ENCODE measurements around the gene MTMR10.

DNA sequence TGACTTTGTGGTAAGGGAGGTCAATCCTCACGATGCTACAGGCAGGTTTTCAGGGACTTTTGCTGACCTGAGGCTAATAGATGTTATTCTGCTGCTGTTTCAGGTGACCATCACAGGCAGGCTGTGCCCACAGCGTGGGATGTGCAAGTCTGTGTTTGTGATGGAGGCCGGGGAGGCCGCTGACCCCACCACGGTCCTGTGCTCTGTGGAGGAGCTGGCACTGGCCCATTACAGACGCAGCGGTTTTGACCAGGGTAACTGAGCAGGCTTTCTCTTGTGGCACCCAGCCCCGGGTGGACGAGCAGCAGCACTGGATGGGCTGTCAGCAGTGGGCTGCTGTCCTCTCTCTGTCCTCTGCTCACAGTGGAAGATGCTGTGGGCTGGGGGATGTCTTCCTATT, 65.7 kb downstream of the MTMR10 start:
- no peak for TF ChIP-seq POLR2A (IDR thresholded peaks at IDR 0.05)
- TF ChIP-seq, protein P1, sequence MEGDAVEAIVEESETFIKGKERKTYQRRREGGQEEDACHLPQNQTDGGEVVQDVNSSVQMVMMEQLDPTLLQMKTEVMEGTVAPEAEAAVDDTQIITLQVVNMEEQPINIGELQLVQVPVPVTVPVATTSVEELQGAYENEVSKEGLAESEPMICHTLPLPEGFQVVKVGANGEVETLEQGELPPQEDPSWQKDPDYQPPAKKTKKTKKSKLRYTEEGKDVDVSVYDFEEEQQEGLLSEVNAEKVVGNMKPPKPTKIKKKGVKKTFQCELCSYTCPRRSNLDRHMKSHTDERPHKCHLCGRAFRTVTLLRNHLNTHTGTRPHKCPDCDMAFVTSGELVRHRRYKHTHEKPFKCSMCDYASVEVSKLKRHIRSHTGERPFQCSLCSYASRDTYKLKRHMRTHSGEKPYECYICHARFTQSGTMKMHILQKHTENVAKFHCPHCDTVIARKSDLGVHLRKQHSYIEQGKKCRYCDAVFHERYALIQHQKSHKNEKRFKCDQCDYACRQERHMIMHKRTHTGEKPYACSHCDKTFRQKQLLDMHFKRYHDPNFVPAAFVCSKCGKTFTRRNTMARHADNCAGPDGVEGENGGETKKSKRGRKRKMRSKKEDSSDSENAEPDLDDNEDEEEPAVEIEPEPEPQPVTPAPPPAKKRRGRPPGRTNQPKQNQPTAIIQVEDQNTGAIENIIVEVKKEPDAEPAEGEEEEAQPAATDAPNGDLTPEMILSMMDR (IDR thresholded peaks at IDR 0.05), result no peak
